ENCODE results near the gene TMEM95.
"Not testable (repeated sequence)": the region's sequence is repeated elsewhere in the genome, so short reads cannot be mapped to it uniquely, and the experiment has no call there.

Gene TMEM95

DNA sequence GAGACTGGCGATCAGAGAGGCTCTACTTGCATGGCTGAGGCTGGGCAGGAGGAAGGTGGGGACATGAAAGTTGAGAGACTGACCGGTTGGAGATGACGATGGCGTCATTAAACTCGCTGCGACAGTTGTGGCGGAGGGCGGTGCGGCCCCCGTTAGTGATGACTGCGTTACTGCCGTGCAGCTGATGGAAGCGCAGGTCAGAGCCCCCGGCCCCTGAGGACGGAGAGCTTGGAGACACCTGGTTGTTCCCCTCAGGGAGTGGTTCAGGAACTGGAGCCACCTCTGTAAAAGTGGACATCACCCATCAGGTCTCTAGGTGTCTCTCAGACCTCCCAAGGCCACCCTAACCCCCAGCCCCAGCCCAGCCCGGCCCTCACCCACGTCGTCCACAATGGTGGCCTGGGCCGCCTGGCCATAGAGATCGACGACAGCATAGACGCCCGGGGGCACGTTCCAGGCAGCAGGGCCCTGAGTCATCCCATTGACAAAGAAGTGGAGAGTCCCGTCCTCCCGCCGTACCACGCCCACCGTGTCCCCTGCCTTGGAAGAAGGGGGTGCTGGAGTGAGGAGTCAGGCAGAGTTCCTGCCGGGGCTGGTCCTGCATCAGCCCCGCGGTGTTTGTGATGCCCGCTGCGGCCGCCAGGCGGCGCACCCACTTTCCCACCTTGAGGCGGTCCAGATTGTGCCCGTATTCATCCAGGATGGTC is 31.1 kb upstream of the TMEM95 start:
- peak; percentile 43 for ATAC-seq
- DNase-seq: peak; percentile 79

- ATAC-seq: no peak
Measured at GRCh38 chr17:7324438-7324779, 30.5 kb upstream of the TMEM95 start.

GRCh38 chr17:7325031-7325528 is 29.9 kb upstream of the TMEM95 start:
- DNase-seq (no peak), ATAC-seq (no peak)

More at GRCh38 chr17:7324438-7324779, 30.5 kb upstream of the TMEM95 start:
- DNase-seq: no peak

GRCh38 chr17:7326186-7326585 is 28.8 kb upstream of the TMEM95 start:
- DNase-seq (no peak), ATAC-seq (no peak)

DNA sequence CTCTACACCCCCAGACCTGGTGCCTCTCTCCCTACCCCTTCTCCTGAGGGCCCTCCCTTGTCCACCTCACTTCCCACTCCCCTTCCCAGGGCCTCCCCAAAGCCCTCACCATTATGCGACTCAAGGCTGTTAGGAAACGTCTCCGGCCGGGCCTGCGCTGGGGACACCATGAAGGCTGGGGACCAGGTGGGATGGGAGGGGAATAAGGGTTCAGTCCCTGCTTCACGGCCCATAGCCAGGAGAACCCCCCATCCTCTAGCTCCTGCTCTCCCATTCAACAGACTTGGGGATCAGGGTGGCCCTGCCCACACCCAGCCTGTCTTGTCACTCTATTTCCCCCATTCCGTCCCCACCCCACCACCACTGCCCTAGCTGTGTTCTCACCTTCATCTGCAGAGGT is 27.9 kb upstream of the TMEM95 start:
- DNase-seq (no peak), ATAC-seq (no peak)

DNA sequence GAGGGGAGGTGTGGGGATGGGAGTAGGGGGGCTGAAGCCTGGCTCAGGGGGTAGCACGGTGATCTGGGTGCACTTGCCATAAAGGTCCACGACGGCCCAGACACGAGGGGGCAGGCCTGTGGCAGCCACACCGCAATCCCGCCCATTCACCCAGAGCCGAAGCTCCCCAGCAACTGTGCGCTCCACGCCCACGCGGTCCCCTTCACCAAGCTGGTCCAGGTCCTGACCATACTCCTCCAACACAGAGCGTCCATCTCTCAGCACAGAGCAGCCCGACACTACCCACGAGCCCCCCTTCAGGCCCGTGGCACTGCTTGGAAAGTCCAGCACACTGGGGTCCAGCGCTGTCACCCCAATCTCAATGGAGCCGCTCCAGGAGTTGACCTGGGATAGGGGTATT is 27.5 kb upstream of the TMEM95 start:
- DNase-seq (no peak), ATAC-seq (no peak)

GRCh38 chr17:7328009-7328408 is 26.9 kb upstream of the TMEM95 start:
- ATAC-seq (no peak), DNase-seq (no peak)

GRCh38 chr17:7328840-7329373 is 26.0 kb upstream of the TMEM95 start, which contains the start of gene NEURL4:
TSS of gene NEURL4 (minus strand) at chr17:7329335. CDS start at chr17:7329312, 23 bp downstream.
- DNase-seq (no peak), ATAC-seq (peak; percentile 4)

GRCh38 chr17:7329374-7329996 is 25.5 kb upstream of the TMEM95 start:
- DNase-seq (peak; percentile 94), ATAC-seq (peak; percentile 76)

DNA sequence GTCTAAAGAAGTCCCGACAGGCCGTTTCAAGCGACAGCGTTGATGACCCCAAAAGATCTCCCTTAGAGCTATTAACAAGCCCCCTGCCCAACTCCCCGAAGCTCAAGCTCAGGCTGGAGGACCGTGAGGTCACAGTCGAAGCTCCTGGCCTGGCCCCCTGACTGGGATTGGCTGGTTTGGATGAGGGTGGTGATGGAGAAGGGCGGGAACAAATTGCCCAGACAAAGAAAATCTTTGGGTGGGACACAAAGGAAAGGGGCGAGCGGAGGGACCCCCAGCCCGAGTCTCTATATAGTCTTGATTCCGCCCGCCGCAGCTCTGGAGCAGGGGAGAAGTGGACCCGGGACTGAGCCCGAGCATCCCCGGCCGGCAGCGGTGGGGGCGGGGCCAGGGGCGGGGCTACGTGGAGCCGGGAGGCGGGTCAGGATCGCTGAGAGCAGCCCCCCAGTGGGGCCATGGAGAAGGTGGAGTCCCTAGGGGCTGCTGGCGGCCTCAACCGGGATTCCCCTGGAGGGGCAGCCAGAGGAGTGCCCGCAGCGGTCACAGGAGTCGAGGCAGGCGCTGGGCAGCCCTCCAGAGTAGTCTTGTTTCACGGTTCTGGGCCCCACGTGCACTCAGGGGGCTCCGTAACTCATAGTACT is 24.8 kb upstream of the TMEM95 start:
- peak; percentile 70 for ATAC-seq
- DNase-seq: peak; percentile 85

DNA sequence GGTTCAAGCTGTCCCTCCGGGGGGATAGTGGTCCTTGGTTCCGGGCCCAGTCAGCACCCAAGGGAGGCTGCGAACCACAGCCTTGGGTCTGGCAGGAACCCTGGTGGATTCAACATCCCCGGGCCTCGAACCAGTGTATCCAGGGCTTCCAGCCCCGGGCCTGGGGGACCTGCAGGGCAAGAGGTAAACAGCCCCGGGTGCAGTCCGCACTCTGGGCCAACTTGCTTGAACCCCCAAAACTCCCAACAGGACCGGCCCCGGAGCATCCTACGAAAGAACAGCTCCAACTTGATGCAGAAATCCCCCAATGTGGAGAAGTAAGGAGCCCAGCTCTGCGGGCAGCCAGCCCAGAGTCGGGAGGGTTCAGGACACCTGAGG is 24.3 kb upstream of the TMEM95 start:
- ATAC-seq: no peak

GRCh38 chr17:7332111-7332510 is 22.8 kb upstream of the TMEM95 start:
- DNase-seq (no peak), ATAC-seq (no peak)

More for the DNA sequence above, 24.3 kb upstream of the TMEM95 start:
- no peak for DNase-seq

DNA sequence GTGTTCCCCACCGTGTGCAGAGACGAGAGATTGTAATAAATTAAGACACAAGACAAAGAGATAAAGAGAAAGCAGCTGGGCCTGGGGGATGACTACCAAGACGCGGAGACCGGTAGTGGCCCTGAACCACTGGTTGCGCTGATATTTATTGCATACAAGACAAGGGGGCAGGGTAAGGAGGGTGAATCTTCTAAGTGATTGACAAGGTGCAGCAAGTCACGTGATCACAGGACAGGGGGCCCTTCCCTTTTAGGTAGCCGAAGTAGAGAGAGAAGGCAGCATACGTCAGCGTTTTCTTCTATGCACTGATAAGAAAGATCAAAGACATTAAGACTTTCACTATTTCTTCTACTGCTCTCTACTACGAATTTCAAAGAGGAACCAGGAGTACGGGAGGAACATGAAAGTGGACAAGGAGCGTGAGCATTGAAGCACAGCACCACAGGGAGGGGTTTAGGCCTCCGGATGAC is 22.3 kb upstream of the TMEM95 start:
- ATAC-seq, DNase-seq: not testable (repeated sequence)

- no peak for ATAC-seq
Measured at GRCh38 chr17:7334938-7335538, 19.9 kb upstream of the TMEM95 start.

GRCh38 chr17:7335765-7336164 is 19.2 kb upstream of the TMEM95 start:
- DNase-seq, ATAC-seq: not testable (repeated sequence)

More at GRCh38 chr17:7334938-7335538, 19.9 kb upstream of the TMEM95 start:
- DNase-seq: no peak

GRCh38 chr17:7336240-7337175 is 18.4 kb upstream of the TMEM95 start, which contains the start of gene ACAP1:
TSS of gene ACAP1 (plus strand) at chr17:7336529. CDS start at chr17:7336735, 206 bp downstream.
- DNase-seq (peak; percentile 92), ATAC-seq (peak; percentile 94)

GRCh38 chr17:7337600-7337999 is 17.4 kb upstream of the TMEM95 start:
- not testable (repeated sequence) for ATAC-seq

GRCh38 chr17:7340179-7340578 is 14.8 kb upstream of the TMEM95 start:
- DNase-seq: no peak

More at GRCh38 chr17:7337600-7337999, 17.4 kb upstream of the TMEM95 start:
- not testable (repeated sequence) for DNase-seq

DNA sequence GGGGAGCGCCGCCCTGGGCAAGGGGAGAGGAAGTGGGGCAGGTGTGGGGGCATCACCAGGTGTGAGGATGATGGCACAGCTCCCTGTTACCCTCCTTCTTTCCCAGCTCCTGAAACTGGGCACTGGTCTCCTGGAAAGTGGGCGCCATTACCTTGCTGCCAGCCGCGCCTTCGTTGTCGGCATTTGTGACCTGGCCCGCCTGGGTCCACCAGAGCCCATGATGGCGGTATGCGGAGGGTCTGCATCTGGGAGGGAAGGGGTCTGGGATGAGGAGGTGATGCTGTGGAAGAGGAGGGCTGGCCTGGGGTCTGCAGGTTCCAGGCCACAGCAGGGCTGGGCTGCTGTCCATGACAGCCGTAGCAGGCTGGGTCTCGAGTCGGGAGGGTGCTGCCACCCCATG is 13.1 kb upstream of the TMEM95 start:
- DNase-seq: no peak
- ATAC-seq: no peak

More at GRCh38 chr17:7340179-7340578, 14.8 kb upstream of the TMEM95 start:
- ATAC-seq: no peak

GRCh38 chr17:7343250-7343649 is 11.7 kb upstream of the TMEM95 start:
- no peak for ATAC-seq
- no peak for DNase-seq
